ENCODE measurements around the gene DNLZ.

The DNLZ gene

GRCh38 chr9:136400038-136400834, 36.7 kb upstream of the DNLZ start, which contains the start of gene SNAPC4:
TSS of gene SNAPC4 (minus strand) at chr9:136400170. CDS start at chr9:136398428, 1,742 bp downstream.
- H3K4me3 ChIP-seq (ENCODE audit: low read depth, low read length), result peak within 1 kb of the TSS; percentile 96

GRCh38 chr9:136399176-136400037, 35.9 kb upstream of the DNLZ start:
- TF ChIP-seq CTCF (IDR thresholded peaks at IDR 0.05; ENCODE audit: borderline replicate concordance, insufficient read depth, low read depth, low read length), result no peak
- peak overlapping the region; percentile 96 for H3K4me3 ChIP-seq (ENCODE audit: low read depth, low read length)

More at GRCh38 chr9:136400038-136400834, 36.7 kb upstream of the DNLZ start, which contains the start of gene SNAPC4:
- peak; percentile 97 for TF ChIP-seq CTCF (IDR thresholded peaks at IDR 0.05; ENCODE audit: borderline replicate concordance, insufficient read depth, low read depth, low read length)

GRCh38 chr9:136398286-136398685, 34.7 kb upstream of the DNLZ start:
- no peak overlapping the region for H3K4me3 ChIP-seq (ENCODE audit: low read depth, low read length)
- TF ChIP-seq CTCF (IDR thresholded peaks at IDR 0.05; ENCODE audit: borderline replicate concordance, insufficient read depth, low read depth, low read length), result no peak

- H3K4me3 ChIP-seq (ENCODE audit: low read depth, low read length), result no peak overlapping the region
- TF ChIP-seq CTCF (IDR thresholded peaks at IDR 0.05; ENCODE audit: borderline replicate concordance, insufficient read depth, low read depth, low read length), result no peak
Observed at GRCh38 chr9:136397643-136398042, 34.1 kb upstream of the DNLZ start.

- TF ChIP-seq CTCF (IDR thresholded peaks at IDR 0.05; ENCODE audit: borderline replicate concordance, insufficient read depth, low read depth, low read length), result no peak
Observed at GRCh38 chr9:136396219-136396515, 32.6 kb upstream of the DNLZ start.

GRCh38 chr9:136395345-136396218, 32.0 kb upstream of the DNLZ start:
- TF ChIP-seq CTCF (IDR thresholded peaks at IDR 0.05; ENCODE audit: borderline replicate concordance, insufficient read depth, low read depth, low read length), result no peak

More at GRCh38 chr9:136396219-136396515, 32.6 kb upstream of the DNLZ start:
- H3K4me3 ChIP-seq (ENCODE audit: low read depth, low read length), result no peak overlapping the region

More at GRCh38 chr9:136395345-136396218, 32.0 kb upstream of the DNLZ start:
- no peak overlapping the region for H3K4me3 ChIP-seq (ENCODE audit: low read depth, low read length)
